HK-2 (cell line): Measurements from ENCODE around the gene SPEF2.
"Not testable (repeated sequence)": the region's sequence is repeated elsewhere in the genome, so short reads cannot be mapped to it uniquely, and the experiment has no call there.

ENCODE experiments used
- DNase-seq: peaks from one replicate; pipeline ENCODE4 v3.0.0-alpha.2; 2018; ENCODE audit not compliant: unreplicated experiment

SPEF2 gene

DNA sequence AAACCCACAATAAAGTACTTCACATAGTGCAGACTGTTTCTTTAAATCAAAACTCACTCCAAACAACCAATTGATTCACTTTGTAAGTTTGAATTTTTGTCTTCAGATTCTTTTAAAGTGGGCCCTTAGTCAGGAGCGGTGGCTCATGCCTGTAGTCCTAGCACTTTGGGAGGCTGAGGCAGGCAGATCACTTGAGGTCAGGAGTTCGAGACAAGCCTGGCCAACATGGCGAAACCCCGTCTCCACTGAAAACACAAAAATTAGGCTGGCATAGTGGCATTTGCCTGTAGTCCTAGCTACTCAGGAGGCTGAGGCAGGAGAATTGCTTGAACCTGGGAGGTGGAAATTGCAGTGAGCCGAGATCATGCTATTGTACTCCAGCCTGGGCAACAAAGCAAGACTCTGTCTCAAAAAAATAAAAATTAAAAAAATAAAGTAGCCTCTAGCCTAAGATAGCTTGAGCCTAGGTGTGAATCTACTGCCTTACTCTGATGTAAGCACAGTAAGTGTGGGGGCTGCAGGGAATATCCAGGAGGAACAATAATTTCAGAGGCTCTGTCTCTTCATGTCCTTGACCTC lies 238.6 kb downstream of the SPEF2 start:
- DNase-seq, result not testable (repeated sequence)

DNA sequence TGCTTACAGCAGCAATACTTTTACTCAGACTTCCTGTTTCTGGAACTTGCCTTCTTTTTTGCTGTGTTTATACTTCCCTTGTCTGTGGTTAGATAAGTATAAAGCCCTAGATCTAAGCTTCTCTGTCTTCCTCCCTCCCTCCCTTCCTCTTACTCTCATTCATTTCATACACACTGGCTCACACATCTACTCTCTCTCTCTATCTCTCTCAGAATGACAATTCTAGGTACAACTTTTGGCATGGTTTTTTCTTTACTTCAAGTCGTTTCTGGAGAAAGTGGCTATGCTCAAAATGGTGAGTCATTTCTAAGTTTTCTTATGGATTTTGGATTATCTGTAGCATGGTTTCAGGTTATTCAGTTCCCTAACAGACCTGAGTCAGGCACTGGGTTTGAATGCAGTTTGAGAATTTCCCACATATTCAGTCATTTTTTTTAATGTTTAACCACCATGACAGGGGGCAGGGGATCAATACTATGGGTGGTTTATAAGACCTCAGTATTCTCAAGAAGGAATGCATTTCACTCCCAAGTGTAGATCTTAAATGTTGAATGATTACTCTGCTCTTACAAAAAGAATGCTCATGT lies 239.2 kb downstream of the SPEF2 start, which contains the start of gene IL7R:
Gene IL7R, plus strand, starts transcription at position 127 of the 587 bp plus-strand sequence. Its CDS starts 87 bp downstream, at position 214.
- DNase-seq, result no peak

DNA sequence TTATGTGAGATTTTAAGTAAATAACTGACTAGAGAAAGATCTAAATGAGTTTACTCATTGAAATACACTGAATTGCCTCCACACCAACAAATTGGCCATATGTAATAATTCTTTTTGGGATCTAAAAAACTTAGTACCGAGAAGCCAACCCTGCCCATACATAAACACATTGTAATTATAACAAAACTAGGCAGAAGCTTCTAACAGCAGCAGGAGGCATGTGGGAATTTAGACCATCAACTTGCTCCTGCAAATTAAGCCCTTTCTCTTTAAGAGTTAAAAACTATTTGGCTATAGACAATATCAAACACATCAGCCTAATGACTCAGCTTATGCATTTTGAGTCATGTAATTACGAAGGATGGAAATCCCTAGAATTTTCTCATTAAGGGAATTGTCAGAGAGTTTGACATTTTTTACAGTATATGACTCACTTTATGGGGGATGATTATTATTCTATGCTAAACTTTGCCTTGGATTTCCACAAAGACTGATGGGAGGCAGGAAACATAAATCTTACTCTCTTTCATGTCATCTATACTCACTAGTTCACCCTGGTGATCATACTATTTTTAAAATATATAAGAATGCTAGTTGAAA lies 240.0 kb downstream of the SPEF2 start:
- DNase-seq, result no peak

DNA sequence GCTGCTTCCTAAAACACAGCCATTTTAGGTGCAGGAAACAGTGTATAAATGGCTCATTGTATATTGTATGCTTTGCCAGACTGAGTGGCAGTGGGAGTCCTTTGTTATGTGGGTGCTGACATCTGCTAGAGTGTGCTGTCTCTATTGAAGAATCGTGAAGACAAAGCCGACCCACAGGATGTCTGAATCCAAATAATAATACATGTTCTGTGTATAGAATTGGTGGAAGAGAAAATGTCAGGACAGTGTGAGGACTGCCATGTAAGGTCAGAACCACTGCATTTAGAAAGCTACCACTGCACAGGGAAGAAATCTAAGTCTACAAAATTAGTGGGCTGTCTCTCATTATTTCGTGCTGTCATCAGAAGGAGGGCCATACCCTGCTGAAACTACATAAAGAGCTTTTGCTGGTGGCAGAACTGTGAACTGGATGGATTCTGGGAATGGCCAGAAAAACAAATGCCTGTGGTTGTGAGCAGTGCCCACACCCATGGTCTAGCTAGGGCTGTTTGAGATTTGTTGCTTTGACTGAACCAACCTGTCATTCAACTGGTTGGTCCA lies 241.5 kb downstream of the SPEF2 start:
- no peak for DNase-seq

DNA sequence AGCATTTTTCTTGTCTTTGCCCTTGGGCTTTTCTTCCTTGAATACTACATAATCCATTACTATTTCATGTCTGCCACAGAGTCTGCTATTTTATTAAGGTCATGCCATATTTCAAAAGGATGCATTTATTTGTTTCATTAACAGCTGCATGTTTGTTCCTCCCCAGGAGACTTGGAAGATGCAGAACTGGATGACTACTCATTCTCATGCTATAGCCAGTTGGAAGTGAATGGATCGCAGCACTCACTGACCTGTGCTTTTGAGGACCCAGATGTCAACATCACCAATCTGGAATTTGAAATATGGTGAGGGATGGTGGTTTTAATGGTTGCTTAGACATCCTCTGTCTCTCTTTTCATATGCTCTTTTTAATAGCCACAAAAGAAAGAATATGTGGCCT lies 243.0 kb downstream of the SPEF2 start:
- no peak for DNase-seq

DNA sequence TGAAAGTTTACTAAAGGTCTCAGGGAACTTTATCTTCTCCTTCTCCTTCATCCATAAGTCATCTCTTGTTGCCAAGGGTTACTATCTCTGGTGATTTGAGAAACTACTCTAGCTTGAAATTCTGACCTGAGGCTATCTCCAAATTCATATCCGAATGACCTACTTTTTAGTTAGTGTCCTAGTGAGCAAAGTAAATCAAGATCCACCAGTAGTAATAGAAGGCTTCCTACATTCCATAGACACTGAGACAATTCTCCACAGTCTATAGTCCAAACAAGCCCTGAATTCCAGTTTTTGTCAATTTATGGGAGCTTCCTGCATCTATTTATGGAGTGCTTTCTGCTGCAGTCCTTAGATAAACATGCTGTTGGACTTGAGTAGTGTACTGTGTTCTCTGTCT lies 244.1 kb downstream of the SPEF2 start:
- no peak for DNase-seq

DNA sequence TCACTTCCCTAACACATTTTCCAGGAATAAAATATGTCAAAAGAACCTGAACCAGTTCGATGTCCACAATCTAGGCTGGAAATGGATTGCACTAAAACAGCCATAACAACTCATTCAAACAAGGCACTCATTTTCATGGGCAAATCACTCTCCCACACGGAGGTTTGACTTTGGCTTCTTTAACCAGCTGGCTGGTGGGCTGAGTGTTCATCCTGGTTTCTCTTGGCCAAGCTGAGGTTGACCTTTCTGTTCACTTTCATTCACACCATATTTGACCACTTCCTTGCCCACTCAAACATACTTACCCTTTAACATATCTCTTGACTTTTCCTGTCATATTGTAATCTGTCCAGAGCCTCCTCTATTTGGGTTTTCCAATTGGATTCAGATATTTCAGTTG lies 244.5 kb downstream of the SPEF2 start:
- no peak for DNase-seq

DNA sequence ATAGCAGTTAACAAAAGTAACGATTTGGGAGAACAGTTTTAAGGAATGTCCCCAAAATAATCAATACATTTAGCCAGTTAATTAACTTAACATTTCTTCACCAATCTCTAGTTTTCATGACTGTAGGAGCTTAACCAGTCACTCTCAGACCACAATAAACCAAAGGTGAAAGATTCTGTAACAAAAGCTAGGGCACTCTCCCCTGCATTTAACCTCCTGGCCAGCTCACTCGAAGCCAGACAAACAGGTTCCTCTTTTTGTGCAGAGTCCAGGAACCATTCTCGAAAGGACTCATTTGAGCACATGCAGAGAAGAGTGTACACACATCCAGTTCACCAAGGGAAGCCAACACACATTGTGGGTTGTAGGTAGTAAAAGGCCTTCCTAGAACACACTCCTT lies 245.5 kb downstream of the SPEF2 start:
- DNase-seq, result no peak
